ENCODE measurements around the gene CYP4B1. TPM values are rescaled to one million over a fixed set of nuclear protein-coding genes. Genes with fewer than 3 reads are reported as not detected.

CYP4B1 gene
- polyA plus RNA-seq, 4 donors: 1.6 to 5.5 (median 2.0) TPM

Other genes with a start within 250 kb of the CYP4B1 start
- gene KNCN, start 247.4 kb upstream of the CYP4B1 start, polyA plus RNA-seq (ENCODE audit: insufficient read length in 4 of 4): not detected
- 10 to 100 TPM; 23.3 to 39.4 (median 29.4) TPM for gene MKNK1, start 194.8 kb upstream of the CYP4B1 start, polyA plus RNA-seq (ENCODE audit: insufficient read length in 4 of 4)
- gene MOB3C, start 182.2 kb upstream of the CYP4B1 start, polyA plus RNA-seq (ENCODE audit: insufficient read length in 4 of 4): 10 to 100 TPM; 12.3 to 22.5 (median 13.3) TPM
- 100 to 1,000 TPM in 2 of 4 donors, 10 to 100 TPM in 2; 55.7 to 118 (median 99.4) TPM for gene ATPAF1, start 130.7 kb upstream of the CYP4B1 start, polyA plus RNA-seq (ENCODE audit: insufficient read length in 4 of 4)
- under 1 TPM; 0.33 to 0.73 (median 0.61) TPM for gene TEX38, start 127.2 kb upstream of the CYP4B1 start, polyA plus RNA-seq (ENCODE audit: insufficient read length in 4 of 4)
- gene EFCAB14, start 79.9 kb upstream of the CYP4B1 start, polyA plus RNA-seq (ENCODE audit: insufficient read length in 4 of 4): 100 to 1,000 TPM in 2 of 4 donors, 10 to 100 TPM in 2; 86.8 to 114 (median 99.6) TPM
- 10 to 100 TPM in 3 of 4 donors, 1 to 10 TPM in 1; 2.7 to 56.4 (median 32.6) TPM for gene CYP4A11, start 142.4 kb downstream of the CYP4B1 start, polyA plus RNA-seq (ENCODE audit: insufficient read length in 4 of 4)
- 10 to 100 TPM in 3 of 4 donors, 1 to 10 TPM in 1; 8.2 to 13.8 (median 11.4) TPM for gene CYP4X1, start 224.6 kb downstream of the CYP4B1 start, polyA plus RNA-seq (ENCODE audit: insufficient read length in 4 of 4)

Measured in left renal pelvis (tissue), 4 donors.